ENCODE results near the gene PRTG. TPM values are rescaled to one million over a fixed set of nuclear protein-coding genes. Genes with fewer than 3 reads are reported as not detected.

PRTG gene
- total and polyA plus RNA-seq, 2 experiments from 2014 or later: 0.63 to 3.4 TPM

DNA sequence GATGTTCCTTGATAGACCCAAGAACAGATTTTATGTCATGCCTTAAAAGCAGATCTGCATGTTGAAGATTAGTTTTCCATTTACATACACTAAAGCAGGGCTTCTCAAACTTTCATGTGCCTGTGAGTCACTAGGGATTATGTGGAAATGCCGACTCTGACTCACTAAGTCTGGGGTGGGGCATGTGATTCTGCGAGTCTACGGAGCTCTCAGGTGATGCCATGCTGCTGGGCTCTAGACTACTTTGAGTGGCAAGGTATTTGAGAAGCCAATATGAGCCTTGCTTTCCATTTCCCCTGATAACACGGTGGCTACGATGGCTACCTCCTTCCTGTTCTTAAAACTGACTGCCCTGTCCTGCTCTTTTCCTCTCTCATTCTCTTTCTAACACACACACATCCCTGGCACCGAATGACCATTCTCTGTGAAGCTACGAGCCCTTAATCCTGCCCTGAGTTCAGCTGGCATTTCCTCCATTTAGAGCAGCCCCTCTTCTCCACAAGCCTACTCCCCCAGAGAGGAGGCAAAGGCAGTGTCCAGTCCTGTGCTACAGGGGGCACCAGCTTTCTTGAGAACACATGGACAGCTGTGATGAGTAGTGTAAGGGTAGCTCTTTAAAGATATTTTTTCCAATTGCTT lies 115.1 kb downstream of the PRTG start:
- Histone ChIP-seq H3F3A (replicated peaks; ENCODE audit: low read depth) (no peaks in the 10 kb centered on the region), H3K27me3 (ENCODE audit: insufficient read depth) (no peaks in the 10 kb centered on the region), H4K20me1 (replicated peaks; ENCODE audit: insufficient read depth) (no peaks in the 10 kb centered on the region), H3K9me2 (ENCODE audit: insufficient read depth) (no peaks in the 10 kb centered on the region), H3K79me2 (replicated peaks; ENCODE audit: insufficient read depth) (no peaks in the 10 kb centered on the region), H3K36me3 (ENCODE audit: insufficient read depth) (no peaks in the 10 kb centered on the region; the same call in 1 of the 2 replicates), H3K4me2 (no peak overlapping the region), H3K4me1 (ENCODE audit: insufficient read depth) (no peaks in the 10 kb centered on the region), H3K4me3 (no peak overlapping the region), H2AFZ (peak overlapping the region; percentile 84), H3K27ac (ENCODE audit: low read depth) (no peak overlapping the region)
- TF ChIP-seq, protein P1, sequence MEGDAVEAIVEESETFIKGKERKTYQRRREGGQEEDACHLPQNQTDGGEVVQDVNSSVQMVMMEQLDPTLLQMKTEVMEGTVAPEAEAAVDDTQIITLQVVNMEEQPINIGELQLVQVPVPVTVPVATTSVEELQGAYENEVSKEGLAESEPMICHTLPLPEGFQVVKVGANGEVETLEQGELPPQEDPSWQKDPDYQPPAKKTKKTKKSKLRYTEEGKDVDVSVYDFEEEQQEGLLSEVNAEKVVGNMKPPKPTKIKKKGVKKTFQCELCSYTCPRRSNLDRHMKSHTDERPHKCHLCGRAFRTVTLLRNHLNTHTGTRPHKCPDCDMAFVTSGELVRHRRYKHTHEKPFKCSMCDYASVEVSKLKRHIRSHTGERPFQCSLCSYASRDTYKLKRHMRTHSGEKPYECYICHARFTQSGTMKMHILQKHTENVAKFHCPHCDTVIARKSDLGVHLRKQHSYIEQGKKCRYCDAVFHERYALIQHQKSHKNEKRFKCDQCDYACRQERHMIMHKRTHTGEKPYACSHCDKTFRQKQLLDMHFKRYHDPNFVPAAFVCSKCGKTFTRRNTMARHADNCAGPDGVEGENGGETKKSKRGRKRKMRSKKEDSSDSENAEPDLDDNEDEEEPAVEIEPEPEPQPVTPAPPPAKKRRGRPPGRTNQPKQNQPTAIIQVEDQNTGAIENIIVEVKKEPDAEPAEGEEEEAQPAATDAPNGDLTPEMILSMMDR (conservative IDR thresholded peaks at IDR 0.05; ENCODE audit: low read depth in 2 of 2): peak; percentile 30 to 43; a peak in 3 of 4 replicates
- TF ChIP-seq EZH2phosphoT487 (IDR thresholded peaks at IDR 0.05; ENCODE audit: unreplicated experiment) (no peak), CREB1 (CRISPR knock-in tag; IDR thresholded peaks at IDR 0.05; ENCODE audit: low read depth) (no peak)
- DNase-seq (ENCODE audit: low spot score) (peak; percentile 40), ATAC-seq (peak; percentile 74)
- Mint-ChIP-seq H3K9me3 (no peaks in the 10 kb centered on the region), H3K27ac (no peak overlapping the region), H3K4me3 (no peak overlapping the region), H3K36me3 (ENCODE audit: low read depth) (no peaks in the 10 kb centered on the region), H3K4me1 (no peaks in the 10 kb centered on the region; the same call in 2 of the 3 replicates), H3K27me3 (ENCODE audit: insufficient read depth, low read depth, poor library complexity) (peaks cover 4% of the 10 kb centered on the region)

DNA sequence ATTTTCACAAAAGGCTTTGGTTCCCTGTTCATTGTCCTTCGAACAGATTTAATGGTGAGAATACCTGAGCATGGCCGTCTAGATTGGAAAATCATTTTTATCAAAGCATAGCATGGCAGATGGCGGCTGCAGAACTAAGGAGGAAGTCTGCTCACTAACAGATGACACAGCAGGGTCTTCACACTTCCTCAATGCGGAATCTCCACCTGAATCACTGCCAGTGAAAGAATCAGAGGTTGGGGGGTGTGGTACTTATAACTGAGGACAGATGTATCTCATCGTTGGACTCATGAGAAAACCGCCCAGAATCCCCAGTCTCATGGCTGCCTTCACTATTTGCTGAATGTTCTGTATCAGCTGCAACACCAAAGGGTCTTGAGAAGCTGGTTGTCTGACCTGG lies 123.2 kb downstream of the PRTG start:
- no peaks in the 10 kb centered on the region for H3K36me3 ChIP-seq (ENCODE audit: insufficient read depth)
- H4K20me1 ChIP-seq (replicated peaks; ENCODE audit: insufficient read depth): no peaks in the 10 kb centered on the region
- no peak overlapping the region for H2AFZ ChIP-seq
- DNase-seq (ENCODE audit: low spot score) (no peak), ATAC-seq (no peak)
- peaks cover 6% of the 10 kb centered on the region; the same call in 2 of the 3 replicates for H3K4me1 Mint-ChIP-seq
- no peaks in the 10 kb centered on the region for H3K4me1 ChIP-seq (ENCODE audit: insufficient read depth)
- no peak overlapping the region for H3K4me3 ChIP-seq
- no peak overlapping the region for H3K27ac Mint-ChIP-seq
- peaks cover 2% of the 10 kb centered on the region for H3K27me3 Mint-ChIP-seq (ENCODE audit: insufficient read depth, low read depth, poor library complexity)
- no peak overlapping the region for H3K4me3 Mint-ChIP-seq
- no peaks in the 10 kb centered on the region for H3K9me3 Mint-ChIP-seq
- TF ChIP-seq EZH2 (IDR thresholded peaks at IDR 0.05; ENCODE audit: low read depth, unreplicated experiment) (no peak), CREB1 (CRISPR knock-in tag; IDR thresholded peaks at IDR 0.05; ENCODE audit: low read depth) (no peak), STAT1 (IDR thresholded peaks at IDR 0.05; ENCODE audit: unreplicated experiment) (no peak), EZH2phosphoT487 (IDR thresholded peaks at IDR 0.05; ENCODE audit: unreplicated experiment) (no peak), ZNF331 (CRISPR knock-in tag; IDR thresholded peaks at IDR 0.05; ENCODE audit: low read depth) (no peak)
- TF ChIP-seq, protein P2, sequence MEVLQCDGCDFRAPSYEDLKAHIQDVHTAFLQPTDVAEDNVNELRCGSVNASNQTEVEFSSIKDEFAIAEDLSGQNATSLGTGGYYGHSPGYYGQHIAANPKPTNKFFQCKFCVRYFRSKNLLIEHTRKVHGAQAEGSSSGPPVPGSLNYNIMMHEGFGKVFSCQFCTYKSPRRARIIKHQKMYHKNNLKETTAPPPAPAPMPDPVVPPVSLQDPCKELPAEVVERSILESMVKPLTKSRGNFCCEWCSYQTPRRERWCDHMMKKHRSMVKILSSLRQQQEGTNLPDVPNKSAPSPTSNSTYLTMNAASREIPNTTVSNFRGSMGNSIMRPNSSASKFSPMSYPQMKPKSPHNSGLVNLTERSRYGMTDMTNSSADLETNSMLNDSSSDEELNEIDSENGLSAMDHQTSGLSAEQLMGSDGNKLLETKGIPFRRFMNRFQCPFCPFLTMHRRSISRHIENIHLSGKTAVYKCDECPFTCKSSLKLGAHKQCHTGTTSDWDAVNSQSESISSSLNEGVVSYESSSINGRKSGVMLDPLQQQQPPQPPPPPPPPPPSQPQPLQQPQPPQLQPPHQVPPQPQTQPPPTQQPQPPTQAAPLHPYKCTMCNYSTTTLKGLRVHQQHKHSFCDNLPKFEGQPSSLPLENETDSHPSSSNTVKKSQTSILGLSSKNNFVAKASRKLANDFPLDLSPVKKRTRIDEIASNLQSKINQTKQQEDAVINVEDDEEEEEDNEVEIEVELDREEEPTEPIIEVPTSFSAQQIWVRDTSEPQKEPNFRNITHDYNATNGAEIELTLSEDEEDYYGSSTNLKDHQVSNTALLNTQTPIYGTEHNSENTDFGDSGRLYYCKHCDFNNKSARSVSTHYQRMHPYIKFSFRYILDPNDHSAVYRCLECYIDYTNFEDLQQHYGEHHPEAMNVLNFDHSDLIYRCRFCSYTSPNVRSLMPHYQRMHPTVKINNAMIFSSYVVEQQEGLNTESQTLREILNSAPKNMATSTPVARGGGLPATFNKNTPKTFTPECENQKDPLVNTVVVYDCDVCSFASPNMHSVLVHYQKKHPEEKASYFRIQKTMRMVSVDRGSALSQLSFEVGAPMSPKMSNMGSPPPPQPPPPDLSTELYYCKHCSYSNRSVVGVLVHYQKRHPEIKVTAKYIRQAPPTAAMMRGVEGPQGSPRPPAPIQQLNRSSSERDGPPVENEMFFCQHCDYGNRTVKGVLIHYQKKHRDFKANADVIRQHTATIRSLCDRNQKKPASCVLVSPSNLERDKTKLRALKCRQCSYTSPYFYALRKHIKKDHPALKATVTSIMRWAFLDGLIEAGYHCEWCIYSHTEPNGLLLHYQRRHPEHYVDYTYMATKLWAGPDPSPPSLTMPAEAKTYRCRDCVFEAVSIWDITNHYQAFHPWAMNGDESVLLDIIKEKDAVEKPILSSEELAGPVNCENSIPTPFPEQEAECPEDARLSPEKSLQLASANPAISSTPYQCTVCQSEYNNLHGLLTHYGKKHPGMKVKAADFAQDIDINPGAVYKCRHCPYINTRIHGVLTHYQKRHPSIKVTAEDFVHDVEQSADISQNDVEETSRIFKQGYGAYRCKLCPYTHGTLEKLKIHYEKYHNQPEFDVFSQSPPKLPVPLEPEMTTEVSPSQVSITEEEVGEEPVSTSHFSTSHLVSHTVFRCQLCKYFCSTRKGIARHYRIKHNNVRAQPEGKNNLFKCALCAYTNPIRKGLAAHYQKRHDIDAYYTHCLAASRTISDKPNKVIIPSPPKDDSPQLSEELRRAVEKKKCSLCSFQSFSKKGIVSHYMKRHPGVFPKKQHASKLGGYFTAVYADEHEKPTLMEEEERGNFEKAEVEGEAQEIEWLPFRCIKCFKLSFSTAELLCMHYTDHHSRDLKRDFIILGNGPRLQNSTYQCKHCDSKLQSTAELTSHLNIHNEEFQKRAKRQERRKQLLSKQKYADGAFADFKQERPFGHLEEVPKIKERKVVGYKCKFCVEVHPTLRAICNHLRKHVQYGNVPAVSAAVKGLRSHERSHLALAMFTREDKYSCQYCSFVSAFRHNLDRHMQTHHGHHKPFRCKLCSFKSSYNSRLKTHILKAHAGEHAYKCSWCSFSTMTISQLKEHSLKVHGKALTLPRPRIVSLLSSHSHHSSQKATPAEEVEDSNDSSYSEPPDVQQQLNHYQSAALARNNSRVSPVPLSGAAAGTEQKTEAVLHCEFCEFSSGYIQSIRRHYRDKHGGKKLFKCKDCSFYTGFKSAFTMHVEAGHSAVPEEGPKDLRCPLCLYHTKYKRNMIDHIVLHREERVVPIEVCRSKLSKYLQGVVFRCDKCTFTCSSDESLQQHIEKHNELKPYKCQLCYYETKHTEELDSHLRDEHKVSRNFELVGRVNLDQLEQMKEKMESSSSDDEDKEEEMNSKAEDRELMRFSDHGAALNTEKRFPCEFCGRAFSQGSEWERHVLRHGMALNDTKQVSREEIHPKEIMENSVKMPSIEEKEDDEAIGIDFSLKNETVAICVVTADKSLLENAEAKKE (CRISPR knock-in tag; IDR thresholded peaks at IDR 0.05): no peak
- TF ChIP-seq, protein P3, sequence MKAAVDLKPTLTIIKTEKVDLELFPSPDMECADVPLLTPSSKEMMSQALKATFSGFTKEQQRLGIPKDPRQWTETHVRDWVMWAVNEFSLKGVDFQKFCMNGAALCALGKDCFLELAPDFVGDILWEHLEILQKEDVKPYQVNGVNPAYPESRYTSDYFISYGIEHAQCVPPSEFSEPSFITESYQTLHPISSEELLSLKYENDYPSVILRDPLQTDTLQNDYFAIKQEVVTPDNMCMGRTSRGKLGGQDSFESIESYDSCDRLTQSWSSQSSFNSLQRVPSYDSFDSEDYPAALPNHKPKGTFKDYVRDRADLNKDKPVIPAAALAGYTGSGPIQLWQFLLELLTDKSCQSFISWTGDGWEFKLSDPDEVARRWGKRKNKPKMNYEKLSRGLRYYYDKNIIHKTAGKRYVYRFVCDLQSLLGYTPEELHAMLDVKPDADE (IDR thresholded peaks at IDR 0.05): no peak
- no peaks in the 10 kb centered on the region for H3K27me3 ChIP-seq (ENCODE audit: insufficient read depth)
- no peaks in the 10 kb centered on the region for H3K79me2 ChIP-seq (replicated peaks; ENCODE audit: insufficient read depth)
- no peak overlapping the region for H3K27ac ChIP-seq (ENCODE audit: low read depth)
- no peak overlapping the region for H3K4me2 ChIP-seq
- no peaks in the 10 kb centered on the region for H3K9me2 ChIP-seq (ENCODE audit: insufficient read depth)
- no peaks in the 10 kb centered on the region for H3F3A ChIP-seq (replicated peaks; ENCODE audit: low read depth)
- no peaks in the 10 kb centered on the region for H3K36me3 Mint-ChIP-seq (ENCODE audit: low read depth)

All from GM23338 (cell line).